Measurements from ENCODE around the gene FAM131A.
"Not testable (repeated sequence)": the region's sequence is repeated elsewhere in the genome, so short reads cannot be mapped to it uniquely, and the experiment has no call there.

The FAM131A gene

DNA sequence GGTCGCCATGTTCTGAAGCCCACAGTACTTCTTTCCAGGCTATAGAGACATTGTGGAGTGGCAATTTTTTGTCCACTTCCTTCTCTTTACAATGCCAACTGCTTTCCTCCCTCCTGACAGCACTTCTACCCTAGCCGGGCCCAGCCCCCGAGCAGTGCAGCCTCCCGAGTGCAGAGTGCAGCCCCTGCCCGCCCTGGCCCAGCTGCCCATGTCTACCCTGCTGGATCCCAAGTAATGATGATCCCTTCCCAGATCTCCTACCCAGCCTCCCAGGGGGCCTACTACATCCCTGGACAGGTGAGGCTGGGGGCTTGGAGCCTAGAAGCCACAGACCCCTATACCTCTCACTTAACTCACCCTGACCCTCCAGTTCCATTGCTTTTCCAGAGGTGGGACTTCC lies 20.2 kb upstream of the FAM131A start:
- DNase-seq: no peak

DNA sequence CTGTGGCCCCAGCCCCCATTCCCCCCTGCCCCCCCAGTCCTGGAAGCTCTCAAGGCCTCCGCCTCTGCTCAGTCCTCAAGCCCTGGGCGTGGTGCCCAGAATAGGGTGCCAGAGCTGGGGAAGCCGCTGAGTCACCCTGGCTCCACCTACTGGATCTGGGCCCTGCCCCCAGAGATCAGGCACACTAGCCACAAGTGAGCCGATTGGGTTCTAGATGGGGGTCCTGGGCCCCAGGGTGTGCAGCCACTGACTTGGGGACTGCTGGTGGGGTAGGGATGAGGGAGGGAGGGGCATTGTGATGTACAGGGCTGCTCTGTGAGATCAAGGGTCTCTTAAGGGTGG lies 17.3 kb upstream of the FAM131A start:
- peak; percentile 76 for DNase-seq

DNA sequence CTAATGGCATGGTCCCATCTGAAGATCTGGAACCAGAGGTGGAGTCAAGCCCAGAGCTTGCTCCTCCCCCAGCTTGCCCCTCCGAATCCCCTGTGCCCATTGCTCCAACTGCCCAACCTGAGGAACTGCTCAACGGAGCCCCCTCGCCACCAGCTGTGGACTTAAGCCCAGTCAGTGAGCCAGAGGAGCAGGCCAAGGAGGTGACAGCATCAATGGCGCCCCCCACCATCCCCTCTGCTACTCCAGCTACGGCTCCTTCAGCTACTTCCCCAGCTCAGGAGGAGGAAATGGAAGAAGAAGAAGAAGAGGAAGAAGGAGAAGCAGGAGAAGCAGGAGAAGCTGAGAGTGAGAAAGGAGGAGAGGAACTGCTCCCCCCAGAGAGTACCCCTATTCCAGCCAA lies 15.7 kb upstream of the FAM131A start:
- DNase-seq: no peak

DNA sequence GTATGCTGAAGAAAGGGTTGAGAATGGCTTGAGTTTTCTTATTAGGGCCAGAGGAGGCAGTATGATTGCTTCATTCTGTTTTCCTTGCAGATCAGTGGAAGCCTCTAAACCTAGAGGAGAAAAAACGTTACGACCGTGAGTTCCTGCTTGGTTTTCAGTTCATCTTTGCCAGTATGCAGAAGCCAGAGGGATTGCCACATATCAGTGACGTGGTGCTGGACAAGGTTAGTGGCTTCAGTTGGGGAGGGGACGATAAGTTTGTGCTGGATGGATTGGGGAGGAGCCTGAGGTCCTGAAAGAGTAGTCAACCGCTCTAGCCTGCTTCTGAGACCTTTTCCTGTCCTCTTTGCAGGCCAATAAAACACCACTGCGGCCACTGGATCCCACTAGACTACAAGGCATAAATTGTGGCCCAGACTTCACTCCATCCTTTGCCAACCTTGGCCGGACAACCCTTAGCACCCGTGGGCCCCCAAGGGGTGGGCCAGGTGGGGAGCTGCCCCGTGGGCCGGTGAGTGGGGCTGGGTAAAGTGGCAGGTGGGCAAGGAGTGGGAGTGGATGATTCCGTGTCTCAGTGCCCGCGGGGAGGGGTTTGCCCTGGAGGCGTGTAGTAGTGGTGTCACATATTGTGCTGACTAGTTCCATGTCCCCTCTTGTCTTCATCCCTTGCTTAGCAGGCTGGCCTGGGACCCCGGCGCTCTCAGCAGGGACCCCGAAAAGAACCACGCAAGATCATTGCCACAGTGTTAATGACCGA lies 14.5 kb upstream of the FAM131A start:
- no peak for DNase-seq

DNA sequence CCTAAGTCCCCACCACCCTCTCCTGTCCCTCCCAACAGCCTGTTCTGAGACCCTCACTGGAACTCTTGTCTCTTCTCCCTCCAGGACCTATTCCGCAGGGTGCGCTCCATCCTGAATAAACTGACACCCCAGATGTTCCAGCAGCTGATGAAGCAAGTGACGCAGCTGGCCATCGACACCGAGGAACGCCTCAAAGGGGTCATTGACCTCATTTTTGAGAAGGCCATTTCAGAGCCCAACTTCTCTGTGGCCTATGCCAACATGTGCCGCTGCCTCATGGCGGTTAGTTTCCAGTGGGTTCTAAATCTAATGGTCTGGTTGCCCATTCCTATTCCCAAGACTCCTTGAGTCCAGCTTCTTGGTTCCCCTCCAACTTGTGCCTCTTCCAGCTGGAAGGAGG lies 13.7 kb upstream of the FAM131A start:
- no peak for DNase-seq

DNA sequence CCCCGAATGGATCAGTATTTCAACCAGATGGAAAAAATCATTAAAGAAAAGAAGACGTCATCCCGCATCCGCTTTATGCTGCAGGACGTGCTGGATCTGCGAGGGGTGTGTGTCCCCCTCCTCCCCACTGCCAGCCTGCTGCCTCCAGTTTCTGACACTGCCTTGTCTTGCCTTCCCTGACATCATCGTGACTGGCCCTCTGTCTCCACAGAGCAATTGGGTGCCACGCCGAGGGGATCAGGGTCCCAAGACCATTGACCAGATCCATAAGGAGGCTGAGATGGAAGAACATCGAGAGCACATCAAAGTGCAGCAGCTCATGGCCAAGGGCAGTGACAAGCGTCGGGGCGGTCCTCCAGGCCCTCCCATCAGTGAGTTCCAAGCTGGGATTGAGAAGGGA lies 12.1 kb upstream of the FAM131A start:
- DNase-seq: no peak

DNA sequence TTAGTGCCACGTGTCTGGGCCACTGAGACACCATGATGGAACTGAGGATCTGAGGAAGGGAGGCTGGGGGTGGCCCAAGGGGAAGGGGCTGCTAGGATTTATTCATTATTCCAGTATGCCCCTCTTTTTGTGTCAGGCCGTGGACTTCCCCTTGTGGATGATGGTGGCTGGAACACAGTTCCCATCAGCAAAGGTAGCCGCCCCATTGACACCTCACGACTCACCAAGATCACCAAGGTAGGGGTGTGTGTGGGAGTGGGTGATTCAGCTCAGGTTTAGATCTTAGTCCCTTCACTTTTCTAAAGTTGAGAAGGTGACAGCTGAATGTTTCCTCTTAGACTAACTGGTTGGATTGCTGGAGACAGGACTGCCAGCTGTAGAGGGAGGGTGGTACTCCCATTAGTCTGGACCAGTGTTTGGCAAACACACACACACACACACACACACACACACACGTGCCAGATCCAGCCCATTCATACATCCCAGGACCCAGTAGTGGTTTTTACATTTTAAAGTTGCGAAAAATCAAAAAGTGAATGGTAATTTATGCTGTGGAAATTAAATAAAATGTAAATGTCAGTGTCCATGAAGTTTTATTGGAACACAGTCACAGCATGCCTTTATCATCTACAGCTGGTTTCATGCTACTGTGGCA lies 11.6 kb upstream of the FAM131A start:
- DNase-seq: no peak

DNA sequence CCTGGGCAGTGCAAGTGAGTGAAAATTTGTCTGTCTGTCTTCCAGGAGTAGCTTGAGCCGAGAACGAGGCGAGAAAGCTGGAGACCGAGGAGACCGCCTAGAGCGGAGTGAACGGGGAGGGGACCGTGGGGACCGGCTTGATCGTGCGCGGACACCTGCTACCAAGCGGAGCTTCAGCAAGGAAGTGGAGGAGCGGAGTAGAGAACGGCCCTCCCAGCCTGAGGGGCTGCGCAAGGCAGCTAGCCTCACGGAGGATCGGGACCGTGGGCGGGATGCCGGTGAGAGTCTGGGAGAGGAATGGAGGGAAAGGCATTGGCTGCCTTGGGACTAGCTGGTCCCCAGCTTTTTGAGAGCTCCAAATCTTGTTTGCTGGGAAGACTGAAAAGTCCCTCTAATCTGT lies 10.2 kb upstream of the FAM131A start:
- DNase-seq: no peak

DNA sequence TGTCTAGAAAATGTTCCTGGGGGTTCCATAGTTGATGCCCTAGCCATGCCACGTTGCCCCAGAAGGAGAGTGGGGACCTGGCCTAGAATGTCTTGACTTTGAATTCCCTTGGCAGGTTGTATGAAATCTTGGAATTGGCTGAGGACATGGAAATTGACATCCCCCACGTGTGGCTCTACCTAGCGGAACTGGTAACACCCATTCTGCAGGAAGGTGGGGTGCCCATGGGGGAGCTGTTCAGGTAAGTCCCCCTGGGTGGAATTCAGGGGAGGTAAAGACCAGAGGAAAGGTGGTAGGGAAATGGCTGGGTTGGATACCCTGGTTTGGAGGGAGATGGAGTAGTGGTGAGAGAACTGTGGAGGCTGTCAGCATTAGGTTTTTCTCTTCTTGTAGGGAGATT lies 8.9 kb upstream of the FAM131A start:
- DNase-seq: no peak

DNA sequence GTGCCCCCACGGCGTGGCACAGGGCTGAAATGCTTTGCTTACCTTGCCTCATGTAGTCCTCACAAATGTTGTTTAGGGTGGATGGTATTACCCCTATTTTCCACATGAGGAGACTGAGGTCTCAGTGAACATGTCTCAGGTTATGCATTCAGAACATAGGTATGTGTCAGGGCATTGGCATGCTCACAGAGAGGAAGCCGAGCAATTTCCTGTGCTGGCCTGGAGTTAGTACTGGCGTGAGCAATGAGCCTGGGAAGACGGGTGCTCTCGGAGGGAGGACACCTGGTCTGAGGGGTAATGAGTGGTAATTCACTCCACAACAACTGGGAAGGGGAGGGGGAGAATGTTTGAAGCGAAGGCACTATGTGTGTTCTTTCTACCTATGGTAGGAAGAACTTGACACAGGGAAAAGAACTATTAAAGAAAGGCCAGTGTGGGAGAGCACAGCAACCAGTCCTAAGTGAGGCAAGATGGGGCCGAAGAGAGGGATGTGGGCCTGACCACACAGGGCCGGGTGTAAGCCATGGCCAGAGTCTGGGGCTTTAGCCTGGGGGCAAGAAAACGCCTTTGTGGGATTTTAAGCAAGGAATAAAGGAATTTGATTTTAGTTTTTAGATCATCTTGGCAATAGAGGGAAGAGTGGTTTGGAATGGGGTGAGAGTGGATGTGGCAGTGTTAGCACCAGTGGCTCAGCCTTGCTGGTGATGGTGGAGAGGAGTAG lies 4.9 kb upstream of the FAM131A start:
- no peak for DNase-seq

DNA sequence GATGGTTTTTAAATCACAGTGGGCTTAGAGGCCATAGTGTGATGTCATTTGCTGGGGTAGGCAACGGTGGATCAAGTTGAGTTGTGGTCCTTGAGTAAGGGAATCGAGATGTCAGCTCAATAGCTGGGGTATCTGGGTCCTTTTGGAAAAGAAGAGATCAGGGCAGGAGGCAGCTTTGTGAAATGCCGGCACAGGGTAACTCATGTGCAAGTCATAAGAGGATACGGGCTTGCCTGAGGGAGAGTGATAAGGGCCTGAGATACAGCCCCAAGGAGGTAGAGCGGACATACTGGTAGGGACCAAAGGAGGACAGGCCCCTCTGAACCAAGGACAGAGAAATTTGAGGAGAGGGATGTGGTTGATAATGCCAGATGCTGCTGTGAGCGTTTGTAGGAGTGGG lies 4.2 kb upstream of the FAM131A start:
- no peak for DNase-seq

DNA sequence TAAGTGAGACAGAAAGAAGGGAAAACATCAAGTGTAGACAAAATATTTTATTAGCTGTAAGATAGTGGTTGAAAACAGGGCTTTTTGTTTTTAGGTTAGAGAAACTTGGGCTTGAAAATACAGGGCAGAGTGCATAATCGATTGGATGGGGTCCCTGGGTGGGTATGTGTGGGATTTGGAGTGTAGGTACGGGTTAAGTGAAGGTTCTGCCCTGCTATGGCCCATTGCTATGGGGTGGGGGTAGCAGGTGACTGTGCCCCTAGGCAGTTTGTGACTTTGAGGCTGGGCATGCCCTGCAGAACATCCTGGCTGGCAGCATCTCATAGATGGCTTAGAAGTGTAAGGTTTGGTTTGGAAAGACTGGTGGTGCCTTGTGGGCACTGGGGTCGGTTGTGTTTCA lies 3.7 kb upstream of the FAM131A start:
- DNase-seq: no peak

DNA sequence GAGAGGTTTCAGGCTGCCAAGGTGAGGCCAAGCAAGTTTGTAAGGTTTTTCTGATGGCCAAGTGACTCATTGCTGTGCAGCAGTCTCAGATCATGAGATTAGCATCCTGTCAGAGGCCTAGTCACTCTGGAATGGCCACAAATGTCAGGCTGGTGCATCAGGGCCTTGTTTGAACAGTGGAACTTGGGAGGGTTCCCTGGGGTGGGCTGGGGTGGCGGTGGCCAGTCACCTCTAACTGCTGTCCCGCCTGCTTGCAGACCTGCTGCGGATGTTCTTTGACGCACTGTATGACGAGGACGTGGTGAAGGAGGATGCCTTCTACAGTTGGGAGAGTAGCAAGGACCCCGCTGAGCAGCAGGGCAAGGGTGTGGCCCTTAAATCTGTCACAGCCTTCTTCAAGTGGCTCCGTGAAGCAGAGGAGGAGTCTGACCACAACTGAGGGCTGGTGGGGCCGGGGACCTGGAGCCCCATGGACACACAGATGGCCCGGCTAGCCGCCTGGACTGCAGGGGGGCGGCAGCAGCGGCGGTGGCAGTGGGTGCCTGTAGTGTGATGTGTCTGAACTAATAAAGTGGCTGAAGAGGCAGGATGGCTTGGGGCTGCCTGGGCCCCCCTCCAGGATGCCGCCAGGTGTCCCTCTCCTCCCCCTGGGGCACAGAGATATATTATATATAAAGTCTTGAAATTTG lies 2.8 kb upstream of the FAM131A start:
- DNase-seq: no peak

DNA sequence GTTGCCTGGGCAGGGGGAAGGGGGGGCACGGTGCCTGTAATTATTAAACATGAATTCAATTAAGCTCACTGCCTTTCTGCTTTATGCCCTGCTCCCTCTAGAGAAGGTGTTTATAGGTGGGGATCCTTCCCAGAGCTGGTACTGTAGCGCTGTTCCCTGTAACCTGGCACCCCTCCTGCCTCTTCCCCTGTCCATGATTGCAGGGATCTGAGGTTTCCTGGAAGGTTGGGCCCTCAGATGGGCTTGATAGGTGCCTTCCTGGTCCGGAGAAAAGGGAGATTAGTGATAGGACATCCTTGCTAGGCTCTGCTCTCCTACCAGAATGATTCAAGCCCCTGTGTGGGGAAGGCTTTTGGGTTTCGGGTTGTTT lies 2.1 kb upstream of the FAM131A start:
- DNase-seq: peak; percentile 8

DNA sequence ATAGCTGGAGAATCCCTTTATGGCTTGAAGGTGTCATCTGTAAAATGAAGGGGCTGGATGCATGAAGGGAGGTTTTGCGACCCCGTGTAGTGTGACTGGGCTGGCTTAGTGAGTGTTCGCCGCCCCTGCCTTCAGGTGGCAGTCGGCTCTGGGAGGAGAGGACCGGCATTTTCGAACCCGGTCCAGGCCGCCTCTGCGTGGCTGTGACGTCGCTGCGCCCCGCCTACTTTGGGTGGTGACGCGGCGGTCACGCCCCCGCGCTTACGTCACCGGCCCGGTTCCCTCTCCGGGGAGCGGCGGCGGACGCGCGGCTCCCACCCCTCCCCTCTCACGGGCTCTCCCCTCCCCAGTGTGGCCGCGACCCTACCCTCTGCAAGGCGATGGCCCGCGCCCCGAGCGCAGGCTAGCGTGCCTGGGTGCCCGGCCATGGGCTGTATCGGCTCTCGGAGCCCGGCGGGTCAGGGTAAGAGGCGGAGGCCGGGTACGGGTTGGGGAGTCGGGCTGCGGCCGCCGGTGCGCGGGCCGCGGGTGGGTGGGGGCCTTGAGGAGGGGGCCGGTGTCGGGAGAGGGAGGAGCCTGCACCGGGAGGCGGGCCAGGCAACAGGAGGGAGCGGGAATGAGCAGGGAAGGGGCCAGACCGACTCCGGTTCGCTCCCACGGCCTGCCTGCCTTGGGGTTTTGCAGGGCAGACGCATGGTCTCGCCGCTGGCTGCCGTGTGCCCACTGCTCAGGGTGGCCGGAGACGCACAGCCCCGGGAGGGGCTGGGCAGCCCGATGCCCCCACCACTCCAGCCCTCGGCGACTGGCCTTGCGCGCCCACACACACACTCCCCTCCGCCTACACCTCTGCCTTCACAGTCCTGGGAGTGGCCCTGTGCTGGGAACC lies 1.5 kb upstream of the FAM131A start:
- DNase-seq: peak; percentile 89

DNA sequence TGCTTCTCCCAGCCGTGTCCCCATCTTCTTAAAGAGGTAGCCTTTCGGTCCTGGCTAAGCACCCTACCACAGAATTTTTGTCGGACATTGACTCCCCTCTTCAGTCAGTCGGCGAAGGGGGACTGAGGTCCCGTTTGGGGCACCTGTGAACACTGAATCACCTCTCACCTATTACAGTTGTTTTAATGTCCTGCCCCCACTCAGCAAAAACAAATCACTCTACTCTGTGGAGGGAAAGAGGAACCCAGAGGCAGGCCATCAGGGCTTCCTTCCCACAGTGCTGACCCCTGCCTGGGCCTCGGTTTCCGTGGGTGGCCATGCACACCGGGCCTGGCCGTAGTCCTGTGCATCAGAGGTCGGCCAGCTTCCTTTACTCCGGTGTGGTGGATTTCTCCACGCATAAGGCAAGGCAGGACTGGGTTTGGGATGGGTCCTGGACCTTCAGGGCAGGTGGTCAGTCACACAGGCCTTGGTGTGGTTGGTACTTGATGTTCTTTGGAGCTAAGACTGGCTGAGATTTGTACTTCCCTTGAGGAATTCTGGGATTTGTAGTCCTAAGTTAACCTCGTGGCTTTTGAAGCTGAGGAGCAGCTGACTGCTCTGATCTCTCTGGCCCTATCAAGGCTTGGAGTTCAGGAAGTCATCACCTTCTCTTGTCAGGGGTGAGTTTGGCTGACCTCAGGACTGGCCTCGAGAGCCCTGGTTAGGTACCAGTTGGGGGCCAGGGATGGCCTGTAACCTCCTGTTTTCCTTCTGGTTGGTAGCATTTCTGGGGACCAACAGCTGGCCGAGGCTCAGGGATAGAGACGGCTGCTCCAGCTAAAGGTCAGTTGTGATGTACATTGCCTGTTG lies 627 bp upstream of the FAM131A start:
- DNase-seq: peak; percentile 29

DNA sequence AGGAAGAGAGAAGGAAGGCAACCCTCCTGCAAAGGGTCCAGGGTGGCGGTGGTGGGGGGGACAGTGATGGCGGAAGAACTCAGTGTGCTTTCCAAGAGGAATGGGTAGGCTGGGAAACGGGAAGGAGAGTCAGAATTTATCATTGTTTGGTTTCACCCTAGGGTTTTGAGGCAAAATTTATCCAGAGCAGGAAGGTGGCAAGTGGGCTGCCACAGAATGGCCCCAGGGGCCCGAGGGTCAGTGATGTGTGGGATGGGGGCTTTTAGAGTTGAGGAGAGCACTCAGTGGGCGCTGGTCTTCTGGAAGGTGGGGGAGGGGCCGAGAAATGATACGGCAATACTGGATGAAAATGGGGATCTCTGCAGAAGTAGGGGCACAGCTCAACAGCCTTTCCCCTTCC lies 581 bp downstream of the FAM131A start:
- DNase-seq: no peak

DNA sequence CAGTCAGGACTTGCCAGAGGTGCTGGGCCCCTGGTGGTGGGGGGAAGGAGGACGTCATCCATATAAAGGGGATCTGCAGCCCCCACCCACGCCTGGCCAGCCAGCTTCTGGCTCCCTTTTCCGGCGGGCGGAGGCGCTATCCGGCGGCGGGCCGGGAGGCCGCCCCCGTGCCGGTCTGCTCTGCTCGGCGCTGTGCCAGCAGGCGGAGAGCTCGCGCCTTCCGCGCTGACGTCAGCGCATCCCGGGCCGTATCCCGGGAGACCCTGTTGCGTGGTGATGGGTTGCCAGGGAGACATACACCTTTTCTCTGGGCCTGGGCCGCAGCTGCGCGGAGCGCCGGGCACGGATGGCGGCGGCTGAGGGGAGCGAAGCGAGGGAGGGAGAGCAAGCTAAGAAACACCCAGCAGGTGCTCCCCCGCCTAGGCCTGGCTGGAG lies 1.1 kb downstream of the FAM131A start:
- DNase-seq: peak; percentile 99

DNA sequence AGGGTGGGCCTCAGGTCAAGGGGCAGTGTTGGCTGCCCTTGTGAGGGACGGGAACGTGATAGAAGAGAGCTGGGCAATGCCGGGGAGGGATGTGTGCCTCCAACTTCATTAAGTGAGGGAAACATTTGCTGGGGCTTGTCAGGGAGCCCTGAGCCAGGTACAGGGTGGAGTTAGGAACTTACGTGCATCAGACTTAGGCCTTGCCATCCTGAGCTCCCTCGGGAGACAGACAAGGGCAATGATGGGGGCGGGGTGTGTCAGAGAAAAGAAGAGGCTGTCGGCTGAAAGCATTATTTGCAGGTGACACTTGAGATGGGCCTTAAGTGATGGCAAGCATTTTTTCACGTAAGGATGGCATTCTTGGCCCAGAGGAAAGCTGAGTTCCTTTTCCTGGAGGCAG lies 1.6 kb downstream of the FAM131A start:
- DNase-seq: peak; percentile 79

DNA sequence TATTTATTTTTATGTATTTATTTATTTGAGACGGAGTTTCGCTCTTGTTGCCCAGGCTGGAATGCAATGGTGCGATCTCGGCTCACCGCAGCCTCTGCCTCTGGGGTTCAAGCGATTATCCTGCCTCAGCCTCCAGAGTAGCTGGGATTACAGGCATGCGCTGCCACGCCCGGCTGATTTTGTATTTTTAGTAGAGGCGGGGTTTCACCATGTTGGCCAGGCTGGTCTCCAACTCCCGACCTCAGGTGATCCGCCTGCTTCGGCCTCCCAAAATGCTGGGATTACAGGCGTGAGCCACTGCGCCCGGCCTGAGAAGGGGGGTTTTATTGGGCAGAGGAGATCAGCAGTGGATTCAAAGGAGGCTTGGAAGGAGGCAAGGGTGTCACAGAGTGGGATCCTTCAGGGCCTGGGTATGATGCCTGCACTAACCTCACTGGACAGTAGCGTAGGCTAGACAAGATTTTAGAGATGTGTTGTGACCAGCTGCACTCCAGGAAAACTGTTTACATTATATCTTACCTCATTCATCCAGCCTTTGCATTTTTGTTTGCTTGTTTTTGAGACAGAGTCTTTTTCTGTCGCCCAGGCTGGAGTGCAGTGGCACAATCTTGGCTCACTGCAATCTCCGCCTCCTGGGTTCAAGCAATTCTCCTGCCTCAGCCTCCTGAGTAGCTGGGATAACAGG lies 2.2 kb downstream of the FAM131A start:
- not testable (repeated sequence) for DNase-seq

DNA sequence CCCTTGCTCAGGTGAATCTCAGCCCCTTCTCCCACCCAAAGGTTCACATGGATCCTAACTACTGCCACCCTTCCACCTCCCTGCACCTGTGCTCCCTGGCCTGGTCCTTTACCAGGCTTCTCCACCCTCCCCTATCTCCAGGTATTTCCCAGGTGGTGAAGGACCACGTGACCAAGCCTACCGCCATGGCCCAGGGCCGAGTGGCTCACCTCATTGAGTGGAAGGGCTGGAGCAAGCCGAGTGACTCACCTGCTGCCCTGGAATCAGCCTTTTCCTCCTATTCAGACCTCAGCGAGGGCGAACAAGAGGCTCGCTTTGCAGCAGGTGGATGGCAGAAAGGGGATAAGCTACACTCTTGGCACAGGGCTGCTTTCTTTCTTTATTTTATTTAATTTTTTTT lies 4.5 kb downstream of the FAM131A start:
- no peak for DNase-seq

Measured in NCI-H1436 (cell line).